ENCODE data around the gene SOX8. TPM values are rescaled to one million over a fixed set of nuclear protein-coding genes. Genes with fewer than 3 reads are reported as not detected.

Gene SOX8
- total RNA-seq, 1 donor from 2014 or later, result 7.0 TPM

DNA sequence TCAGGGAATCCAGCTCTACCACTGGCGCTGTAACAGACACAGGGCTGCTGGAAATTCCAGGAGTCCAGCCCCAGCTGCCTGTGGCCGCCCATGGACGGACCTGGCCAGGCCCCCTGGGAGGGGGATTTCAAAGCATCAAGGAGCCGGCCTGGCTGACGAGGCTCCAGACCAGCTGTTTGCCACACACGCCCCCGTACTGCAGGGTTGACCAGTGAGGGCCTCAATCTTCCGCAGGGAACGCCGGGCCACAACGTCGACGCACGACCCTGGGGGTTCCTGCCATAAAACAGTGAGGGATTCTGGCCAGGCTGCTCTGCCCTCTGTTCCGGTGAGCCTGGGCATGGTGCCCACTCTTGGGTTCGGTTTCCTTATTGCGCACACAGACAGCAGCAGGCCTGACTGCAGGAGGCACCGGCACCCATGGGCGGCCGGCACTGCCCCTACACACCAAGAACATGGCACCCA is 14.5 kb upstream of the SOX8 start:
- H3K4me1 Mint-ChIP-seq (ENCODE audit: low read depth, unreplicated experiment), result peaks cover 4% of the 10 kb centered on the region
- TF ChIP-seq, protein P1, sequence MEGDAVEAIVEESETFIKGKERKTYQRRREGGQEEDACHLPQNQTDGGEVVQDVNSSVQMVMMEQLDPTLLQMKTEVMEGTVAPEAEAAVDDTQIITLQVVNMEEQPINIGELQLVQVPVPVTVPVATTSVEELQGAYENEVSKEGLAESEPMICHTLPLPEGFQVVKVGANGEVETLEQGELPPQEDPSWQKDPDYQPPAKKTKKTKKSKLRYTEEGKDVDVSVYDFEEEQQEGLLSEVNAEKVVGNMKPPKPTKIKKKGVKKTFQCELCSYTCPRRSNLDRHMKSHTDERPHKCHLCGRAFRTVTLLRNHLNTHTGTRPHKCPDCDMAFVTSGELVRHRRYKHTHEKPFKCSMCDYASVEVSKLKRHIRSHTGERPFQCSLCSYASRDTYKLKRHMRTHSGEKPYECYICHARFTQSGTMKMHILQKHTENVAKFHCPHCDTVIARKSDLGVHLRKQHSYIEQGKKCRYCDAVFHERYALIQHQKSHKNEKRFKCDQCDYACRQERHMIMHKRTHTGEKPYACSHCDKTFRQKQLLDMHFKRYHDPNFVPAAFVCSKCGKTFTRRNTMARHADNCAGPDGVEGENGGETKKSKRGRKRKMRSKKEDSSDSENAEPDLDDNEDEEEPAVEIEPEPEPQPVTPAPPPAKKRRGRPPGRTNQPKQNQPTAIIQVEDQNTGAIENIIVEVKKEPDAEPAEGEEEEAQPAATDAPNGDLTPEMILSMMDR (IDR thresholded peaks at IDR 0.05; ENCODE audit: partially characterized antibody, unreplicated experiment), result no peak
- H3K36me3 Mint-ChIP-seq (ENCODE audit: unreplicated experiment), result peaks cover 23% of the 10 kb centered on the region
- H3K27me3 Mint-ChIP-seq (ENCODE audit: unreplicated experiment), result peaks cover 10% of the 10 kb centered on the region
- H3K4me3 Mint-ChIP-seq (ENCODE audit: unreplicated experiment), result no peak overlapping the region
- H3K9me3 Mint-ChIP-seq (ENCODE audit: unreplicated experiment), result peaks cover 10% of the 10 kb centered on the region
- no peak for DNase-seq
- H3K27ac Mint-ChIP-seq (ENCODE audit: unreplicated experiment), result no peak overlapping the region

DNA sequence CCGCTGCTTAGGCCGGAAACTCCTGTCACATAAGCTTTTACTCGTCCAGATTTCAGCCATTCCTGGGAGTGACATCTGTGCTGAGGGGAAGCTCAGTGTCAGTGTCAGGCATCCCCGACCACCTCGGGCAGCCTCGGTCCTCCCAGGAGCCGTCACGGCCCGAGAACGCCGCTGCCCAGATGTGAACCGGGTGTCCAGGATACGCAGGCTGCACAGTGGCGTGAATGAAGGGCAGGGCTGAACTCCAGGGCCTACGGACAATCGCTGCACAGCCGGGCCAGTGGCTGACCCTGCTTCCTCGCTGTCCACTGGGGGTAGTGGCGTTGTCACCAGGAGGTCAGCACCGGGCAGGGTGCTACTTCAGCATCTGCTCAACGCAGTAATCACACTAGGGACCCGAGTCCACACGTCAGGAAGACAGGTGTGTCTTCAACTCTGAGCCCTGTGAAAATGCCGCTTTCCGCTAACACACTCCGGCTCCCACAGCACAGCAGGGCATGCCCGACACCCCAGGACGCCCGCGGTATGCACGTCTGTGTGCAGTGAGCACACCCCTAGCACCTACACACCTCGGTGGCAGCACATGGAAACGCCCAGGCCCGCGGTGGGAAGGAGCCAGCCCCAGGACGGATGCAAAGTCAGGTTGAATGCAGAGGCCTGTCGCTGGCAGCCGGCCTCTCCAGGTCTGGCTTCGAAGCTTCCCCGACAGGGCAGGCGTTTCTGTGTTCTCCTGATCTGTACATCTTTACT is 13.8 kb upstream of the SOX8 start:
- no peak overlapping the region for H3K4me3 Mint-ChIP-seq (ENCODE audit: unreplicated experiment)
- H3K9me3 Mint-ChIP-seq (ENCODE audit: unreplicated experiment), result peaks cover 10% of the 10 kb centered on the region

DNA sequence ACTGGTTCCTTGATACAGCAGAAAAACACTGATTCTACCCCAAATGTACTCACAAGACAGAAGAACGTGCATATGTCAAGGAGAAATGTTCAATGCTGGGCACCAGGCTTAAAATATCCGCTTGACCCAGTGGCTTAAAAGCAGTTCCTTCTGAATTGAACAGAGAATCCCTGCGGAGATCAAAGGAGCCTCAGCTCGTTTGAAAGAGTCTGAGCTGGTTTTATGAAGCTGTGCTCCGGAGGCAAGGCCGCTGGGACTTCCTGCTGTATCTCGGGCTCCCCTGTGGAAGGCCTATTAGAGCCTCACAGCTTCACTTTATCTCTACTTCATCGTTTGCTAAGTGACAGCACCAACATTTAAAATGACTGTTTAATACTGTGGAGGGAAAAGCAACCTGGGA is 12.9 kb upstream of the SOX8 start:
- TF ChIP-seq, protein P1 (IDR thresholded peaks at IDR 0.05; ENCODE audit: partially characterized antibody, unreplicated experiment), result no peak
- H3K36me3 Mint-ChIP-seq (ENCODE audit: unreplicated experiment), result peaks cover 23% of the 10 kb centered on the region
- no peak for DNase-seq
- H3K27me3 Mint-ChIP-seq (ENCODE audit: unreplicated experiment), result peaks cover 11% of the 10 kb centered on the region
- no peak overlapping the region for H3K27ac Mint-ChIP-seq (ENCODE audit: unreplicated experiment)
- H3K4me1 Mint-ChIP-seq (ENCODE audit: low read depth, unreplicated experiment), result peaks cover 3% of the 10 kb centered on the region
- peaks cover 10% of the 10 kb centered on the region for H3K9me3 Mint-ChIP-seq (ENCODE audit: unreplicated experiment)
- peak overlapping the region; percentile 59 for H3K4me3 Mint-ChIP-seq (ENCODE audit: unreplicated experiment)

More for the DNA sequence above, 13.8 kb upstream of the SOX8 start:
- TF ChIP-seq, protein P1 (IDR thresholded peaks at IDR 0.05; ENCODE audit: partially characterized antibody, unreplicated experiment), result no peak
- DNase-seq, result no peak
- no peak overlapping the region for H3K27ac Mint-ChIP-seq (ENCODE audit: unreplicated experiment)
- H3K27me3 Mint-ChIP-seq (ENCODE audit: unreplicated experiment), result peaks cover 9% of the 10 kb centered on the region
- peaks cover 23% of the 10 kb centered on the region for H3K36me3 Mint-ChIP-seq (ENCODE audit: unreplicated experiment)
- peaks cover 4% of the 10 kb centered on the region for H3K4me1 Mint-ChIP-seq (ENCODE audit: low read depth, unreplicated experiment)

DNA sequence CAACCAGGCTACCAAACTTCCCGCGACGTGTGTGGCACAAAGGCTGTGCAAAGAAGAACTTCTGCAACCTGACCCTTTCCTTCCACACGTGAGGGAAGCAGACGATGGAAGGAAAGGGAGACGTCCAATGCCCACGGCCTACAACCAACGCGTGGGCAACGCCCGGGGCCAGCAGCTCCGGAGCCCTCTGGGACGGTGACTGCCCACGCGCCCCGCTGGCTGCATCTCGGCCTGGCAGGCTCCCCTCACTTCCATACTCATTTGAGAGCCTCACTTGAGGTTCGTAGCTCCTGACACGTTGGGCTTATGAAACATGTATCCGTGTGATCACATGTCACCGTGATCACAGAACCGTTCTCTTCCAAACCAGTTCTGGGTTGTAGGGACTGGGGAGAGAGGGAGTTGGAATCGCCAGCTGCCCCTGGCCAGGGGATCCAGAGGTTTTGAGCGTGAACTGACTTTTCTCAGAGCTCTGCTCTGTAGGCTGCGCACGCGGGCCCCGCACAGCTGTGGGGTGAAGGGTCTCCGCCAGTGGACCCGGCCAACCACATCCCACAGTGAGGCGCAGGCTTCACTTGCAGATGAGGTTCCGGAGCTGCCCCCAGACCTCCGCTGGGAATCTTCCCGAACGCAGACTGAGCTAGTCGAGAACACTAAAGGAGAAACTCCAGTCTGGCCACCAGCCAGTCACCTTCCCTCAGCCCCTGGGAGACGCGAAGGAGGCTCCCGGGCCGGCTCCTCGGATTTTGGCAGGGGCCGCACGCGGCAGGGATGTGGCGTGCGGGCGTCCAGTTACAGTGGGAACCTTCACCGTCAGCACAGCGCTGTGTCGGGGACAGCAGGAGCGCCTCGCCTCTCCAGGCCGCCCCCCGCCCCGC is 11.8 kb upstream of the SOX8 start:
- peaks cover 18% of the 10 kb centered on the region for H3K36me3 Mint-ChIP-seq (ENCODE audit: unreplicated experiment)

More for the DNA sequence above, 11.8 kb upstream of the SOX8 start:
- Mint-ChIP-seq H3K4me1 (ENCODE audit: low read depth, unreplicated experiment) (peaks cover 6% of the 10 kb centered on the region), H3K4me3 (ENCODE audit: unreplicated experiment) (peak overlapping the region; percentile 77), H3K27me3 (ENCODE audit: unreplicated experiment) (peaks cover 10% of the 10 kb centered on the region), H3K9me3 (ENCODE audit: unreplicated experiment) (peaks cover 9% of the 10 kb centered on the region), H3K27ac (ENCODE audit: unreplicated experiment) (no peak overlapping the region)
- DNase-seq, result no peak
- TF ChIP-seq, protein P1 (IDR thresholded peaks at IDR 0.05; ENCODE audit: partially characterized antibody, unreplicated experiment), result no peak
